Measurements from ENCODE around the gene LAPTM5.

- TF ChIP-seq CTCF (IDR thresholded peaks at IDR 0.05) (no peak), POLR2A (IDR thresholded peaks at IDR 0.05) (no peak)
Observed at GRCh38 chr1:30764939-30765555, 7.5 kb upstream of the LAPTM5 start.
